Tibial artery (tissue), 4 donors: ENCODE results near the gene YTHDC2.
A peak's percentile ranks its signal among the peaks of the same experiment; 100 is the strongest.

ENCODE experiments used
- DNase-seq, 2 donors: peaks; one replicate each; pipeline ENCODE4 v3.0.0-alpha.2; 2019
- H3K27ac ChIP-seq, 2 donors: fragments of 200-600 bp; sonication (generic) in 1 of 2; 1 replicate in 1 of 2; 2 replicates in 1 of 2; pipeline ENCODE4 v1.5.1; 2018 to 2019; ENCODE audit warnings: mild to moderate bottlenecking in 1 of 2
- H3K27me3 ChIP-seq, 2 donors: fragments of 200-600 bp; sonication (generic) in 1 of 2; one replicate each; pipeline versions ENCODE4 v1.5.1 to v1.6.0; 2016 to 2019
- H3K36me3 ChIP-seq, 3 donors: fragments of 200-600 bp; sonication (generic) in 2 of 3; one replicate each; pipeline ENCODE4 v1.5.1; 2016 to 2019; ENCODE audit warnings: mild to moderate bottlenecking in 2 of 3
- H3K4me1 ChIP-seq, 4 donors: fragments of 200-600 bp; sonication (generic) in 2 of 4; 1 replicate in 3 of 4; 2 replicates in 1 of 4; pipeline ENCODE4 v1.5.1; 2016 to 2019
- H3K4me3 ChIP-seq, 2 donors: fragments of 200-600 bp; sonication (generic) in 1 of 2; 1 replicate in 1 of 2; 2 replicates in 1 of 2; pipeline ENCODE4 v1.5.1; 2018 to 2019; ENCODE audit warnings: mild to moderate bottlenecking in 2 of 2
- H3K9me3 ChIP-seq, 3 donors: fragments of 200-600 bp; sonication (generic) in 1 of 3; one replicate each; pipeline ENCODE4 v1.5.1; 2016 to 2019
- CTCF ChIP-seq, 2 experiments: fragments of 200-600 bp in 1 of 2; fragments of 450-650 bp in 1 of 2; IDR thresholded peaks; one replicate each; pipeline ENCODE4 v1.5.1; 2017 to 2019; ENCODE audit warnings: antibody characterized with exemption in 2 of 2, mild to moderate bottlenecking in 1 of 2, moderate library complexity in 1 of 2
- intact Hi-C: fragments of 100-400 bp; cut with DNase I; formaldehyde crosslinking; loops from one replicate; pipeline ENCODE4 v1.15.0; 2023; ENCODE audit warnings: low total_unique reads

Gene YTHDC2

GRCh38 chr5:113508756-113509155 is 4.7 kb upstream of the YTHDC2 start:
- Histone ChIP-seq H3K4me3 (no peak overlapping the region), H3K9me3 (no peaks in the 10 kb centered on the region), H3K36me3 (no peaks in the 10 kb centered on the region), H3K27ac (no peak overlapping the region), H3K27me3 (peaks cover 0 to 4% of the 10 kb centered on the region in 2 donors), H3K4me1 (peaks cover 0 to 3% (median 0%) of the 10 kb centered on the region in 4 donors)
- intact Hi-C loops, result no loop called here
- no peak for DNase-seq
- TF ChIP-seq CTCF (IDR thresholded peaks at IDR 0.05), result no peak

- Histone ChIP-seq H3K4me3 (no peak overlapping the region), H3K27me3 (peaks cover 0 to 4% of the 10 kb centered on the region in 2 donors), H3K9me3 (no peaks in the 10 kb centered on the region), H3K36me3 (no peaks in the 10 kb centered on the region), H3K4me1 (peaks cover 0 to 21% (median 3%) of the 10 kb centered on the region in 4 donors), H3K27ac (no peak overlapping the region)
- no peak for DNase-seq
- intact Hi-C loops, result no loop called here
- peak; percentile 7 to 22 for TF ChIP-seq CTCF (IDR thresholded peaks at IDR 0.05)
Measured at GRCh38 chr5:113510836-113511451, 2.5 kb upstream of the YTHDC2 start.

GRCh38 chr5:113512341-113512740 is 1.2 kb upstream of the YTHDC2 start:
- no peak for DNase-seq
- no peak overlapping the region for H3K4me3 ChIP-seq

GRCh38 chr5:113514289-113514635 is 768 bp downstream of the YTHDC2 start:
- peaks cover 0 to 30% (median 3%) of the 10 kb centered on the region in 4 donors for H3K4me1 ChIP-seq
- no peaks in the 10 kb centered on the region for H3K9me3 ChIP-seq
- peak overlapping the region; percentile 84 for H3K4me3 ChIP-seq
- peak overlapping the region; percentile 92 to 96 for H3K27ac ChIP-seq
- no peak for TF ChIP-seq CTCF (IDR thresholded peaks at IDR 0.05)
- intact Hi-C loops, result no loop called here
- DNase-seq, result no peak
- H3K27me3 ChIP-seq, result no peaks in the 10 kb centered on the region
- H3K36me3 ChIP-seq, result peaks cover 0 to 12% (median 8%) of the 10 kb centered on the region in 3 donors

More at GRCh38 chr5:113512341-113512740, 1.2 kb upstream of the YTHDC2 start:
- Histone ChIP-seq H3K27ac (no peak overlapping the region), H3K9me3 (no peaks in the 10 kb centered on the region), H3K4me1 (peaks cover 0 to 30% (median 3%) of the 10 kb centered on the region in 4 donors), H3K27me3 (peaks cover 0 to 4% of the 10 kb centered on the region in 2 donors), H3K36me3 (peaks cover 0 to 3% (median 0%) of the 10 kb centered on the region in 3 donors)
- intact Hi-C loops, result no loop called here
- TF ChIP-seq CTCF (IDR thresholded peaks at IDR 0.05), result no peak

- intact Hi-C loops, result no loop called here
- no peaks in the 10 kb centered on the region for H3K9me3 ChIP-seq
- peaks cover 0 to 32% (median 5%) of the 10 kb centered on the region in 4 donors for H3K4me1 ChIP-seq
- no peak overlapping the region for H3K27ac ChIP-seq
- DNase-seq, result no peak
- no peaks in the 10 kb centered on the region for H3K27me3 ChIP-seq
- peaks cover 0 to 18% (median 12%) of the 10 kb centered on the region in 3 donors for H3K36me3 ChIP-seq
- no peak for TF ChIP-seq CTCF (IDR thresholded peaks at IDR 0.05)
- no peak overlapping the region for H3K4me3 ChIP-seq
Measured at GRCh38 chr5:113518884-113519283, 5.4 kb downstream of the YTHDC2 start.
